Putamen (tissue), 1 donor: ENCODE measurements around the gene MED28.
"Not testable (repeated sequence)": the region's sequence is repeated elsewhere in the genome, so short reads cannot be mapped to it uniquely, and the experiment has no call there.

Experiments
- DNase-seq: peaks from one replicate; pipeline ENCODE4 v3.0.0-alpha.2; 2016; ENCODE audit warnings: low spot score

MED28 gene, protein sequence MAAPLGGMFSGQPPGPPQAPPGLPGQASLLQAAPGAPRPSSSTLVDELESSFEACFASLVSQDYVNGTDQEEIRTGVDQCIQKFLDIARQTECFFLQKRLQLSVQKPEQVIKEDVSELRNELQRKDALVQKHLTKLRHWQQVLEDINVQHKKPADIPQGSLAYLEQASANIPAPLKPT

DNA sequence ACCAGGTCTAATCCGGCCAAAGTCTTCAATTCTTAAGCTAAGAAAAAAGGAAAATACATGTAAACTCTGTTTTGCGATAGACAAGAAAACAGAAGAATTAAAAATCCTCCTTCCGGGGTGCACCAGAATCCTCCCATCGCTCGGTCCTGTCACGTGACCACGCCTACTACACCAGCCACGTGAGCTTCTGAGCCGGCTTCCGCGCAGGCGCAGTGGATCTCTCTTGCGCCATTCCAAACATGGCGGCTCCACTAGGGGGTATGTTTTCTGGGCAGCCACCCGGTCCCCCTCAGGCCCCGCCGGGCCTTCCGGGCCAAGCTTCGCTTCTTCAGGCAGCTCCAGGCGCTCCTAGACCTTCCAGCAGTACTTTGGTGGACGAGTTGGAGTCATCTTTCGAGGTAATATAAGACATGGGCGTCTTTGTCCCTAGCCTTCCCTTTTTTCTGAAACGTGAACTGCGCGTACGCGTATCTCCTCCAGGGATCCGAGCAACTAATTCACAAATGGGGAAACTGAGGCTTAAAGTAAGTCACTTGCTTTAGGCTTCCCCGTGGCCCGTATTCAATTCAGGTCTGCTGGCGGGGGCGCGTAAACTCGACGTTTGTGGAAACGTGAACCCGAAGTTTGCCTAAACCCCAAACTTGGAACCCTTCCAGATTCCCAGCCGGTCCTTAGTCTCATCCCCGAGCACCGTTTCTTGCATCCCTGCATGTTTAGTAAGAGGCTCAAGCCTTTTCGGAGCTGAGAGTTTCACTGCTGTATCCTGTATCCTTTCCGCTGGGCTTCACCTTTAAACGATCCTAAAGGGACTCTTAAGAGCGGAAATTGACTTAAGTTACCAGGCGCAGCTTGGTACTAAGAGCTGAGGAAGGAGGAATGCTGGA lies at the start of gene MED28:
Gene MED28 (plus strand): TSS at position 226 of the 884 bp plus-strand sequence. CDS start 14 bp downstream, at position 240.
- peak; percentile 92 for DNase-seq

DNA sequence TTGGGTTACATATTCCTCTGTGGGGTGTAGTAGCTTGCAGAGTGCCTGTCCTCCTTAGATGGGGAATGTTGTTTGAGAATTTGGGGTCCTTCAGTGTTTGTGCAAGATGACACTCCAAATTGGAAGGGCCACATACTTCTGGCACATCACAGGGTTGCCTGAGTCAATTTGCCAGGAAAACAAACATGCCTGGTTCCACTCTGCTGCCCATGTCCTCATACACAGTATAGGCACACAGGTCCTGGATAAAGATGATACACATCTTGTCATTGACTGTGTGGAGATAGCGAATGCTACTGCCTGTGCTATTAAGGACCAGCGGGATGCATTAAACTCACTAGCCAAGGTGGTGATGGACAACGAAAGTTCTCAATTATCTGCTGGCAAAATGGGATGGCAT lies 48.6 kb upstream of the MED28 start:
- DNase-seq = no peak

DNA sequence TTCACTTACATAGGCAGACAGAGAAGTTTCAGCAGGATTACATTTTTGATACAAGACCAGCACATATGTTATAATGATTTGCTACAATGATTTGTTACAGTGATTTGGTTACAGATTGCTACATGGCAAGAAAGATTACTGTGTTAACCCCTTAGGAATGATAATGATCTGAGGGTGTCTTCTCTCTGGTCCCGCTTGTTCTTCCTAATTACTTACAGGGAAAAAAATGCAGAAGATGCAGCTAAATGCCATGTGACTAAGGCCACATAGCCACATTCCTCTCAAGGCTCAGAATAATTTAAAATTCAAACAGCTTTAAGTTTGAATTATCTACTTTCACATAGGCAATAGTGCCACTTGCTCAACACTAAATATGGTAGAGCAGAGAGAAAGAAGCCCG lies 47.2 kb upstream of the MED28 start:
- no peak for DNase-seq

DNA sequence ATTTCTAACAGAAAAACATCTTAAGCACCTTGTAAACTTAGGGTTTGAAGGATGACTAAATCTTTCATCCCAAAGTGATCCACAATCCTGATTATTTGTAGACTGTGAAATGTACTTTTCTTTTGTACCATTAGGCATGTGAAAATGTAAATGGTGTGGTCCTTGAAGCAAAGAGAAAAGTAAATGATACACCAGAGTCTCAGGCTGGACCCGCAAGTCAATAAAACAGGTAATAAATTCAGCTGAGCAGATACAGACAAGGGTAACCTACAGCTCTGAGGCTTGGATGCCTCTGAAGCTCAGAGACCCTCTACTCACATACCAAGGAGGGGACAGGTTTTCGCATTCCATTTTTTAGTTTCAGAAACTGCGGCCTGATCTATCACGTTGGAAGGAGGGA lies 40.2 kb upstream of the MED28 start:
- no peak for DNase-seq

DNA sequence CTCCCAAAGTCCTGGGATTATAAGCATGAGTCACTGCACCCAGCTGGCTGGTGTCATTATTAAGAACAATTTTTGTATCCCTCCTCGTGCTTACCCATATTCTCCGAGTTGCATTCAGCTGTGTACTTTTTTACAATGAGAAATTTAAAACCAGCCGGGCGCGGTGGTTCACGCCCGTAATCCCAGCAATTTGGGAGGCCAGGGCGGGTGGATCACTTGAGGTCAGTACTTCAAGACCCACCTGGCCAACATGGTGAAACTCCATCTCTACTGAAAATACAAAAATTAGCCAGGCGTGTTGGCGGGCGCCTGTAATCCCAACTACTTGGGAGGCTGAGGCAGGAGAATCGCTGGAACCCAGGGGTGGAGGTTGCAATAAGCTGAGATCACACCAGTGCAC lies 39.3 kb upstream of the MED28 start:
- DNase-seq = not testable (repeated sequence)

DNA sequence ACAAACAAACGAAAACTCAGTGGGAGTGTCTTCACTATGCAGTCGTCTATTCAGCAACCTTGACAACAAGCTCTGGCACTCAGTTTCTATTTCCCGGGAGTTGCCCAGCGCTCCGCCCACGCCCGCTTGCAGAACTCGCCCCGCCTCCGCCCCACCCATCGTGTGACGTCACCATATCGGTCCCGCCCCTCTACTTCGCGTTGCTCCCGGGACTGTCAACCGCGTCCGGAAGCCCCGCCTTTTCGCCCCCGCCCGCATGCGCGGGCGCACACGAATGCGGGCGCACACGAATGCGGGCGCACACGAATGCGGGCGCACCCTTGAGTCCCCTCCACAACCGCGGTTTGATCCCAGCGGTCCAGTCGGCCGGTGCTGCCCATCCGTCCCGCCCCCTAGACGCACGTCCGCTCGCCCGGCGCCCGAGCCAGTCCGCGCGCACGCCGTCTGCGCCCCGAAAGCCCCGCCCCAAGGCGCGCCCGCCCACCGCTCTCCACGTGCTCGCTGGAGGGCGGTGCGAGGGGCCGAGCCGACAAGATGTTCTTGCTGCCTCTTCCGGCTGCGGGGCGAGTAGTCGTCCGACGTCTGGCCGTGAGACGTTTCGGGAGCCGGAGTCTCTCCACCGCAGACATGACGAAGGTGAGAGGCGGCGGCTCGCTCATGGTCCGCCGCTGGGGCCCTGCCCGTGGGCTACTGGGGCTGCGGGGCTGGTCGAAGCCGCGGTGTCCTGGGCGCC lies 37.3 kb upstream of the MED28 start, which contains the start of gene LAP3:
Gene LAP3 (plus strand): TSS at position 267 of the 733 bp plus-strand sequence. CDS start 268 bp downstream, at position 535.
- DNase-seq = peak; percentile 97

DNA sequence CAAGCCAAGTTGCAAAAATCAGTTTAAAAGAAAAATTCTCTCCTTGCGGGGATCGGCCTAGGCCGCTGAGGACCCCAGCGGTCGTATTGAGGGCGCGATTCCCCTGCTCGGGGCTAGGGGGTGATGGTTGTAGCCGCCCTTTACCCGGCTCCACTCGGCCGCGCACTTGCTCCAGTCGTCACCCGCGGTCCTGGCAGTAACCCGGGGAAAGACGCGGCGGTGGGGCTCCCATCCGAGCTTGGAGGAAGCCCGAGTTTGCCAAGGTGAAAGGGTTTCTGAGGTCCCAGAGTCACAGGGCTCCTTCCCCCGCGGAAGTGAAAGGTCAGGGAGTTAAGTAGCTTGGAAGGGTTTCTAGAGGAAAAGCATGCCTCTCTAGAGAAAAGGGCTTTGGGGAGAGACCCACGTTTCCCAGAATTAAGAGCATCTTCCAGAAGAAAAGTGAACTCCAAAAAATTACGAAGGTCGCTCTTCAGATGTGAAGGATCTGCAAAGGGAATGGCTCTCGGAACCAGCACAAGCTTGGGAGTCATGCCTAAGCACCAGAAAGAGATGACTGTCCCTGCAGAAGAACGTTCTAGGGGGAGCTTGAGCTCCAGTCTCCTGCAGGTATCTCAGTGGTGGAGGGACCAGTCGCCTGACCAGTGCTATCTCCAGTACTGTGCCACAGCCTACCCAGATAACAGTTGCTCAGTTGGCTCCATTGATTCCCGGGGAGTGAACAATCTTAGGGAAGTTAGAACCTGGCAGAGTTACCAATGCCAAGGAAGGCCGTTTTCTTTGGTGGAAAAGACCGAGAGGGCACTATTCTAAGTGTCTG lies 36.6 kb upstream of the MED28 start:
- DNase-seq = peak; percentile 29

DNA sequence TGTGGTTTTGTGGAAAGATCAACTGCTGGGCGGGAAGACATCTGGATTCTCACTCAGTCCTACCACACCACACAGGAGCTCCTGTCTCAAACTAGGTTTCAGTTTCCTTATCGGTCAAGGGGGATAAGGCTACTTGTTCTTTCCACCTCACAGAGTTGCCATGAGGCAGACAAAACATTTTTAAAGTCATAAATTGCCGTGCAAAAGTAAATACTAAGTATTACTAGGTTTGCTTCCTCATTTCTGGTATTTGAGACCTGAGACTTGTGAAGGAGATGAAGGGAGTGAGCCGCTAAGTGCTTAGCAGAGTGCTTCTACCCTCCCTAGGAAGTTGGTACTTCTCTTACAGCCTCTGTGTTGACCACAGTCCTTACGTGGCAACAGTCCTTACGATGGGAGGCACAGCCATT lies 36.0 kb upstream of the MED28 start:
- DNase-seq = no peak

DNA sequence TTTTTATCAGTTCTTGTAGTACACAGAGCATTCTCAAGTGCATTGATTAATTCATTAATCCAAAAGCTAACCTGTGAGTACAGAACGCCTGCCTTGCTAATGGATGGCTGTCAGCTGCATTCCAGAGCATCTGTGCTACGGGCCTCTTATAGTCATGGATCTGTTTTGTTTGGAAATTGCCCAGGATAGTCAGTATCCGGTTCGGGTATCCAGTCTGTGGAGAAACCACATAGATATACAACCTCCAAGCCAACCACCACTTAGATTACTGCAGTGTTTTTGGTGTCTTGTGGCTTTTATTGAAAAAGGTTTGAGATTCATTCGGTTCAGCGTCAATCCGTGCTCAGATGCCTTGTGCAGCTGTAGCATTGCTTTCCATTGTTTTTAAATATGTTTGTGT lies 33.5 kb upstream of the MED28 start:
- DNase-seq = no peak

DNA sequence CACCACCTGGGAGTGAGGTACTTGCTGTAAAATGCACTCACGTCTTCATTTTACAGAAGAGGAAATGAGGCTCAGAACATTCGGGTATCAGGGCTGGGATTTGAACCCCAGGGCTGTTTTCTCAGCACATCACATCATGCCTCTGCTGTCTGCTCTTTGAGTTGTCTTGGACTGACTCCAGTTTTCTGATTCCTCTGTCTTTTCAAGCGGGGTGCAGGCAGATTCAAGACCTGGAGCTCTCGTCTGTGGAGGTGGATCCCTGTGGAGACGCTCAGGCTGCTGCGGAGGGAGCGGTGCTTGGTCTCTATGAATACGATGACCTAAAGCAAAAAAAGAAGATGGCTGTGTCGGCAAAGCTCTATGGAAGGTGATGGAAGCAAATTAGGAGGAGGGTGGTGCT lies 31.2 kb upstream of the MED28 start:
- no peak for DNase-seq

DNA sequence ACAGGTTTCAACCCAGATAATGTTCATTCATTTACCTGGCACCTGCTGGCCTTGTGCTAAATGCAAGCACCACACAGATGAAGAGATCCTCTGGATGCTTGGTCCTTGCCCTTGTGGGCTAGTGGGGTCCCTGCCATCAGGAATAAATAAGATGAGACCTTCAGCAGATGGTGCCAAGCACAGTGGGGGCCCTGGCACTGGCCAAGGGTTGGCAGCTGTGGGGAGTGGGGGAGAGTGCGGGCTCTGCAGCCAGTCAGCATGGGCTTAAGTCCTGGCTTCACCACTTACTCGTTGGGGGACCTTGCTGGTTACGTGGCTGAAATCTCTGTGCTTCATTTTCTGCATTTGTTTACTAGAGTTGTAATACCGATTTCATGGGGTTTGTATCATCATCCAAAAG lies 30.5 kb upstream of the MED28 start:
- no peak for DNase-seq

DNA sequence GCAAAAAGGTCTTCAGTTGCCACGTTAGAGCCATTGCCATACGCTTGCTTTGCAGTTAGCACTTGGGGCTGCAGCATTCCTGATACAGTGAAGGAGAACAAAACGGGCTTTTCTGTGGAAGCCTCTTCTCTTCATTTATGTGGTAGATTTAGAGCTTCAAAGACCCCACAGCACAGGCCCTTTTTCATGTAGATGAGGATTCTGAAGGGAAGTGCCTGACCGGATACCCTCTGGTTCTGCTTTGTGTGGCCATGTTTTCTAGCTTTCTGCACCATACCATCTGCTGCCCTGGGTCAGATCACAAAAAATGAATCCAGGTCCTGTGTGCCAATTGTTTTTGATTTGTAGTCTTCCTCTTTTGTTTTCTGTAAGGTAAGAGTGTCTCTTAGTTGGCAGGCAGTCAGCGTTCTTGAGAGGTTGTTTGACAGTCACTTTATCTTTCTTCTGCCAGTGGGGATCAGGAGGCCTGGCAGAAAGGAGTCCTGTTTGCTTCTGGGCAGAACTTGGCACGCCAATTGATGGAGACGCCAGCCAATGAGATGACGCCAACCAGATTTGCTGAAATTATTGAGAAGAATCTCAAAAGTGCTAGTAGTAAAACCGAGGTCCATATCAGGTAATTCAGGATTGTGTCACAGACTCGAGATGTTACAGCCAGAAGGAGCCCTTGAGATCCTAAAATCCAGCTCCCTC lies 29.8 kb upstream of the MED28 start:
- no peak for DNase-seq

DNA sequence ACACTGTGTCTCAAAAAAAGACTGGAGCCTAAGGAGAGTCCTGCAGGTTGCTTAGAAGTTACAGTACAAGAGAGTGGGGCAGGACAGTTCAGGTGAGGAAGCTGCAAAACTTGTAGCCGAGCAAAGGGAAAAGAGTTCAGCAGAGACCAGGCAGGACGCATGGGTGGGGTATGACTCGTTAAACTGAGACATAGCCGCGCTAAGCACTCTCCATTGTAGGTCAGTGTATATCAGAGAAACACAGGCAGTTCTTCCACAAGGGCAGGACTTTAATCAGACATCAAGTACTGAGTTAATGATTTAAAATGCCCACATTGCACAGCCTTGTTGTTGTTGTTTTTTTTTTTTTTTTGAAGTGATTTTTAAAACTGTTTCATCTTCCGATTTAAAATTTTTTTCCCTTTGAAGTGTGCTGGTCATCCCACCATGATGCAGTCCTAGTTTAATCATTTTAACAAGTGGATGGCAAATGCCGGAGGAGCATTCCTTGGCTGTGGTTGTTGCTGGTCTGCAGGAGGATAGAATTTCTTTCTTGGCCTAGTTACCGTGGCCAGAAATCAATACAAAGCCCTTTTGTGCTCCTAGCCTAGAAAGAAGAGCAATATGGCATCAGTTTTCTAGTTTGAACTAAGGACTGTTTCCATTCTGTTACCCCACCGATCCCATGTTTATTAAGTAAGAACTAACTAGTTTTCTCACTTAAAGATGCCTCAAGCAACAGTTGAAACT lies 27.2 kb upstream of the MED28 start:
- DNase-seq = peak; percentile 36

DNA sequence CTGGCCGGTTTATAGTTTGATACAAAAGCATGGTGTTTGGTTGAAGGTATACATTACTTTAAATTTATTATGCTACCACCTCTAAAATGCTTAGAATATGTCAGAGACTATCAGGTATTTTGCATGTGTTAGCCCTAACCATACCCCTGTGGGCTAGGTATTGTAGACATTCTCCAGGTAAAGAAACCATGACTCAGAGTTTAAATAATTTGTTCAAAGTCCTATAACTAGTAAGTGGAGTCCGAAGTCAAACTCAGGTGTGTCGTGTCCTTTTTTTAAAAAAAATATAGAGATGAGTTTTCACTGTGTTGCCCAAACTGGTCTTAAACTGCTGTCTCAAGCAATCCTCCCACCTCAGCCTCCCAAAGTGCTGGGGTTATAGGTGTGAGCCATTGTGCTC lies 25.1 kb upstream of the MED28 start:
- no peak for DNase-seq

DNA sequence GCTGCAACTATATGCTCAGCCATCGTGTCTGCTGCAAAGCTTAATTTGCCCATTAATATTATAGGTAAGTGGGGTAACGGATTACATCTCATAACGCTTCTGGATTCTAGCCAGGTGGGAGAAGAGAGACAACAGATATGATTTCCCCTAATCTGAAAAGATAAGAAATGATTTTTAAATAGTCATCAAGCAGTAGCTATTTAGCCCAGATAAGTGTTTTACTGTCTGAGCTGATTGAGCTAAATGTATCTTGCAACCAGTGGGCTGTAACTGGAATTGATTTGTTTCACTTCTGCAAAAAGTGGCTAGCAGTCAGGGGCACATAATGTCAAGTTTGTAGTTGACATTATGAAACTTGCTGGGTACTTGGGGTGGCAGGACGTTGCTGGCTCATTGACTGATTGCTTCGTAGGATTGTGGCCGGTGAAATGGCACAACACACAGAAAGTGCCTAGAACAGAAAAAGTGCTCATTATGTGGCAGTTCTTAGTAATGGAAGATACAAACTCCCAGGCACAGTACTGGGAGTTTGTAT lies 18.9 kb upstream of the MED28 start:
- no peak for DNase-seq

DNA sequence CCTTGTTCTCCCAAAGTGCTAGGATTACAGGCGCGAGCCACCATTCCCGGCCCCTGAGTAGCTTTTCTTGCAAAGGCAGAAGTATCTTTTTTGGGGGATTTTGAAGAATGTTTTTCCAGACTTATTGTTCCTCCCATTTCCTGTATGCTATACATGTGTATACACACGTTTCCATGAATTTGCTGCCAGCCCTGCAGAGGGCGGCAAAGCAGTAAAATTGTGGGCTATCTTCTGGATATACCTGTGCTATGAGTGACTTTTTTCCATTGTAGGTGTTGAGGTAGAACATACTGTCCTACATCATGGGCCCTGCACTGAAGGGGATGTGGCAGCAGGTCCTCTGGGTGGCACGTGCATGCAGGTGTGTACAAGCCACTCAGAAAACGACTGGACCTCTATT lies 16.9 kb upstream of the MED28 start:
- no peak for DNase-seq

DNA sequence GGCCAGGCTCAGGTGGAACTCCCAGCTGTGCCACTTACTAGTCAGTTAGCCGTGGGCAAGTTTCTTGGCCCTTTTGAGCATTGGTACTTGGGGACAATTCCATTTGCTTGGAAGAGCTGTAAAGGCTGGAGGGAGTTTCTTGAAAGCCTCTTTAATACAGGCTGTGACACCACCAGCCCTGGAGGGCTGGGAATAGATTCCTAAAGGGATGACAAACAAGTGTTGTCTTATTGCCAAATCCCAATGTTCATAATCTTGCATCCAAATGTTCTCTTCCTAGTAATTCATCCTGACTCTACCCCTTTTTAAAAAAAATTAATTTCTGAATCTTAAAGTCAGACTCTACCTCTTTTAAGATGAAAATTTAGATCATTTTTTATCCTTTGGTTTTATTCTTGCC lies 14.6 kb upstream of the MED28 start:
- no peak for DNase-seq

DNA sequence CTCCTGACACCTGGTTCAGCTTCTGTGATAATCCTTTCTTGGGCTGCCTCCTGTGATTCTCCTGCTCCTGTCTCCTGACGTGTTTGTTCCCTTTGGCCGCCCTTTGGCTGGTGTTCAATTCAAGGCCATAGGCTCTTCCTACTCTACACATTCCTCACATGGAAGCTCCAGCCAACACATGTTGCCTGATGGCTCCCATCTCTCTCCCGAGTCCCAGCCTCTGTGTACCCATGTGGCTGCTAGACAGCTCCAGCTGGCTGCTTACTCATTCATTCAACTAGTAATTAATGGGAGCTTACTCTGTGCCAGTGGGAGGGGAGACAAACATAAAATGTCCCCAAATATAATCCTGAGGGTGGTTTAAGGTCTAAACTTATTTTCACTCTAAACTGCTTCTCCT lies 9.2 kb upstream of the MED28 start:
- no peak for DNase-seq

DNA sequence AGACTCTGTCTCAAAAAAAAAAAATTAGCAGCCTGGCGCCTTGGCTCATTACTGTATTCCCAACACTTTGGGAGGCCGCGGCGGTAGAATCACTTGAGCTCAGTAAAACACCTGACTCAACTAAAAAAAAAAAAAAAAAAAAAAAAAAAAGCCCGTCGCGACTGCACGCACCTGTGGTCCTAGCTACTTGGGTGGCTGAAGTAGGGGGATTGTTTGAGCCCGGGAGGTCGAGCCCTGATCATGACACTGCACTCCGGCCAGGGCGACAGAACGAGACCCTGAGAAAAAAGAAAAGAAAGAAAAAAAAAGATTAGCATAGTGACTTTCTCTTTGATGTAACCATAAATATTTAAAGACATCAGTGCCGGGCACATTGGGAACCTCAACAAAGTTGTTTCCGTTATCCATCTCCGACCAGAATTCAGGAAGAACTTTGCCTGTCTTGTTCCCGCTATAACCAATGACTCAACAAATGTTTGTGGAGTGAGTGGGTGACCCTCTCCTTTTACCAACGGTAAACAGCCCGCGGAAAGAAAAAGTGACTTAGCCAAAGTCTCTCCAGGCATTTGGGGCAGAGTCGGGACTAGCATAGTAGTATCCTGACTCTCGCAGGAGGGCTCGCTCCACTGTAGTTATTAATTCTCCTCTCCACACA lies 553 bp upstream of the MED28 start:
- DNase-seq = no peak

DNA sequence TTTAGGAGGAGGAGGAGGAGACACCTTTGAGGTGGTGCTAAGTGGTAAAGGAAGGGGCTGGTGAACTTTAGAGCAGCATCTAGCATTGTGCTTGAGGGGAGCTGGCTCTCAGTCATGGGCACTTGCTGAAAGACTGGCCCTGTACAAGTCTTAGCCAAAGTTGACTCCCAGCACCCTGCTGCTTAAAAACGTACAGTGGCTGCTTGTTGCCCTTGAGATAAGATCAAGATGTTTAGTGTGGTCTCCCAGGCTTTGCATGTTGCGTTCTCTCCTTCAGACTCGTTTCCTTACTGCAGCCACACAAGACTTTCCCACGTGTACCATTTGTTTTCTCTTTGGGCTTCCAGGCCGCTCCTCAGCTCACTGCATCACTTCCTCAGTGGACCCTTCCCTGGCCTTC lies 1.8 kb downstream of the MED28 start:
- no peak for DNase-seq
